HCT116 (cell line): ENCODE measurements around the gene KIF7. TPM values are rescaled to one million over a fixed set of nuclear protein-coding genes. Genes with fewer than 3 reads are reported as not detected.

Source experiments
- ATAC-seq: fragments of 200-7000 bp; cut with Tn5 transposase; 2 replicates; pipeline ENCODE4 v1.9.1; 2020; ENCODE audit warnings: mild to moderate bottlenecking, moderate library complexity
- BruUV-seq: library from RNA; stranded (reverse); fragments of 400-500 nt; replicated peaks from 2 replicates; lab custom pipeline; 2021; lab: Mats Ljungman, UMichigan
- CTCF ChIA-PET: fragments of 300-600 bp; sonication (Branson Sonifier 250); formaldehyde crosslinking; loops from one replicate; lab custom pipeline; 2021; ENCODE audit warnings: antibody characterized with exemption; lab: Charles Lee
- POLR2A ChIA-PET: fragments of 300-600, 350-600 bp; sonication (Branson Sonifier 250); formaldehyde crosslinking; loops from one replicate; lab custom pipeline; 2021; ENCODE audit warnings: antibody characterized with exemption; lab: Charles Lee
- RAD21 ChIA-PET, 2 experiments: fragments of 300-600 bp; sonication (Branson Sonifier 250); formaldehyde crosslinking; loops; one replicate each; lab custom pipeline; 2023; ENCODE audit warnings: low total read pairs in 2 of 2; ENCODE audit not compliant: uncharacterized antibody in 2 of 2, unreplicated experiment in 2 of 2, low non-redundant PET in 1 of 2; lab: Charles Lee
- DNase-seq: peaks from one replicate; pipeline ENCODE4 v3.0.0-alpha.2; 2010; ENCODE audit warnings: low read depth, low spot score
- H2AFZ ChIP-seq: fragments of 200-600 bp; shearing (Covaris generic), sonication (generic); 2 replicates; pipeline ENCODE4 v1.6.1; 2017; ENCODE audit warnings: low read depth, mixed run types, mixed read lengths, antibody characterized with exemption, low read length; ENCODE audit not compliant: poor library complexity, severe bottlenecking
- H3K27ac ChIP-seq: 2 replicates; pipeline ENCODE4 v1.5.1; 2012; ENCODE audit warnings: low read depth, low read length
- H3K27me3 ChIP-seq: fragments of 200-600 bp; sonication (generic); 2 replicates; pipeline ENCODE4 v1.6.1; 2016; ENCODE audit warnings: mixed run types, low read length, mixed read lengths; ENCODE audit not compliant: insufficient read depth
- H3K36me3 ChIP-seq, 2 experiments: fragments of 200-500 bp in 1 of 2; fragments of 200-600 bp in 1 of 2; sonication (Bioruptor generic) in 1 of 2; sonication (generic) in 1 of 2; 2 replicates each; pipeline versions ENCODE4 v1.5.1 to v1.6.1; 2014 to 2016; ENCODE audit warnings: low read length in 2 of 2, inconsistent platforms in 1 of 2, mixed read lengths in 1 of 2, mixed run types in 1 of 2; ENCODE audit not compliant: insufficient read depth in 2 of 2, control insufficient read depth in 1 of 2
- H3K4me1 ChIP-seq, 2 experiments: fragments of 200-600 bp in 1 of 2; sonication (generic) in 1 of 2; 2 replicates each; pipeline versions ENCODE4 v1.5.1 to v1.6.1; 2012 to 2017; ENCODE audit warnings: low read length in 2 of 2, inconsistent platforms in 1 of 2, mild to moderate bottlenecking in 1 of 2, mixed read lengths in 1 of 2, mixed run types in 1 of 2, moderate library complexity in 1 of 2; ENCODE audit not compliant: insufficient read depth in 2 of 2, control insufficient read depth in 1 of 2
- H3K4me2 ChIP-seq: fragments of 200-600 bp; sonication (generic); 2 replicates; pipeline ENCODE4 v1.6.1; 2017; ENCODE audit warnings: mixed run types, low read length, mixed read lengths
- H3K4me3 ChIP-seq, 2 experiments: fragments of 200-600 bp in 1 of 2; sonication (generic) in 1 of 2; replicated peaks in 1 of 2; 2 replicates each; pipeline ENCODE4 v1.5.1; 2011 to 2016; ENCODE audit warnings: low read length in 2 of 2, control low read depth in 1 of 2, low read depth in 1 of 2, mild to moderate bottlenecking in 1 of 2, mixed read lengths in 1 of 2, mixed run types in 1 of 2
- H3K79me2 ChIP-seq: fragments of 200-600 bp; sonication (generic); 2 replicates; pipeline ENCODE4 v1.6.1; 2017; ENCODE audit warnings: mild to moderate bottlenecking, mixed run types, low read length, moderate library complexity, mixed read lengths; ENCODE audit not compliant: insufficient read depth
- H3K9ac ChIP-seq: fragments of 200-600 bp; sonication (generic); 2 replicates; pipeline ENCODE4 v1.6.1; 2016; ENCODE audit warnings: low read length, mixed read lengths
- H3K9me2 ChIP-seq: fragments of 200-600 bp; sonication (generic), shearing (Covaris generic); 2 replicates; pipeline ENCODE4 v1.6.1; 2017; ENCODE audit warnings: mixed run types, mild to moderate bottlenecking, moderate library complexity; ENCODE audit not compliant: insufficient read depth
- H3K9me3 ChIP-seq, 2 experiments: fragments of 200-500 bp in 1 of 2; fragments of 200-600 bp in 1 of 2; sonication (Bioruptor generic) in 1 of 2; sonication (generic) in 1 of 2; 2 replicates each; pipeline ENCODE4 v1.6.1; 2014 to 2017; ENCODE audit warnings: low read length in 2 of 2, mixed read lengths in 2 of 2, inconsistent platforms in 1 of 2, low read depth in 1 of 2, mild to moderate bottlenecking in 1 of 2, mixed run types in 1 of 2, moderate library complexity in 1 of 2; ENCODE audit not compliant: control insufficient read depth in 1 of 2, insufficient read depth in 1 of 2
- H4K20me1 ChIP-seq: fragments of 200-600 bp; sonication (generic), shearing (Covaris generic); 2 replicates; pipeline ENCODE4 v1.6.1; 2017; ENCODE audit warnings: mixed run types, mild to moderate bottlenecking, moderate library complexity; ENCODE audit not compliant: insufficient read depth
- CBX3 ChIP-seq: IDR thresholded peaks from 2 replicates; pipeline ENCODE4 v1.6.1; 2012; ENCODE audit warnings: low read depth
- CEBPB ChIP-seq: IDR thresholded peaks from 2 replicates; pipeline ENCODE4 v1.6.1; 2012; ENCODE audit warnings: low read depth
- CTCF ChIP-seq, 3 experiments: fragments of 200-600 bp in 1 of 3; sonication (generic) in 1 of 3; IDR thresholded peaks in 2 of 3; conservative IDR thresholded peaks in 1 of 3; 2 replicates each; pipeline ENCODE4 v1.5.1; 2012 to 2017; ENCODE audit warnings: low read depth in 2 of 3, low read length in 2 of 3, antibody characterized with exemption in 1 of 3, borderline replicate concordance in 1 of 3, control low read depth in 1 of 3, mild to moderate bottlenecking in 1 of 3, mixed read lengths in 1 of 3, mixed run types in 1 of 3, moderate library complexity in 1 of 3; ENCODE audit not compliant: insufficient read depth in 1 of 3
- ELF1 ChIP-seq: IDR thresholded peaks from 2 replicates; pipeline ENCODE4 v1.6.1; 2012; ENCODE audit warnings: low read depth, borderline replicate concordance
- EZH2 ChIP-seq: fragments of 200-600 bp; sonication (generic); IDR thresholded peaks from 2 replicates; pipeline ENCODE4 v1.6.1; 2017; ENCODE audit warnings: antibody characterized with exemption, mixed run types
- EZH2phosphoT487 ChIP-seq: fragments of 200-600 bp; IDR thresholded peaks from 2 replicates; pipeline ENCODE4 v1.6.1; 2018; ENCODE audit warnings: antibody characterized with exemption, borderline replicate concordance
- REST ChIP-seq: IDR thresholded peaks from 2 replicates; pipeline ENCODE4 v1.6.1; 2012; ENCODE audit warnings: low read depth
- SIN3A ChIP-seq: IDR thresholded peaks from 2 replicates; pipeline ENCODE4 v1.6.1; 2012; ENCODE audit warnings: low read depth
- SP1 ChIP-seq: IDR thresholded peaks from 2 replicates; pipeline ENCODE4 v1.6.1; 2012; ENCODE audit warnings: low read depth
- YY1 ChIP-seq: IDR thresholded peaks from 2 replicates; pipeline ENCODE4 v1.6.1; 2011; ENCODE audit warnings: low read length, low read depth, moderate library complexity, mild to moderate bottlenecking; ENCODE audit not compliant: insufficient replicate concordance; ENCODE audit errors: extremely low read depth
- ZBTB33 ChIP-seq: IDR thresholded peaks from 2 replicates; pipeline ENCODE4 v1.6.1; 2011; ENCODE audit warnings: mild to moderate bottlenecking, low read length, moderate library complexity; ENCODE audit not compliant: insufficient replicate concordance; ENCODE audit errors: extremely low read depth
- intact Hi-C: fragments of 100-400 bp; cut with micrococcal nuclease; formaldehyde crosslinking; loops from 2 replicates; pipeline ENCODE4 v1.10.0; 2022
- total RNA-seq: library from RNA; stranded (reverse); gene quantifications from one replicate; pipeline ENCODE4 v1.2.1, GENCODE V29; 2021; ENCODE audit not compliant: unreplicated experiment

KIF7 gene
- total RNA-seq, 1 experiment from 2014 or later: 0.12 TPM

GRCh38 chr15:89664441-89665350 is 9.4 kb upstream of the KIF7 start:
- no TSS peak for BruUV-seq
- no peak for ATAC-seq
- no peak overlapping the region for H2AFZ ChIP-seq
- H3K27ac ChIP-seq: no peak overlapping the region
- RAD21 ChIA-PET: no interaction called here
- POLR2A ChIA-PET: no interaction called here
- no peaks in the 10 kb centered on the region for H3K36me3 ChIP-seq
- H3K4me1 ChIP-seq: peaks cover 0 to 5% of the 10 kb centered on the region in 2 experiments; a peak in 1 of 4 replicates
- no peaks in the 10 kb centered on the region for H3K9me3 ChIP-seq
- H3K79me2 ChIP-seq: no peaks in the 10 kb centered on the region
- no peak overlapping the region for H3K4me2 ChIP-seq
- no peak for TF ChIP-seq CBX3
- TF ChIP-seq SIN3A: no peak
- TF ChIP-seq CTCF (IDR thresholded peaks at IDR 0.05 in 2 of 3, conservative IDR thresholded peaks at IDR 0.05 in 1 of 3; ENCODE audit: borderline replicate concordance in 1 of 3, insufficient read depth in 1 of 3, low read depth in 2 of 3, low read length in 2 of 3): no peak
- no peak for TF ChIP-seq ELF1
- TF ChIP-seq CEBPB: no peak
- no peak for TF ChIP-seq YY1
- no peak for TF ChIP-seq EZH2
- no peak for TF ChIP-seq EZH2phosphoT487
- TF ChIP-seq REST: no peak
- TF ChIP-seq ZBTB33: no peak
- no peak for TF ChIP-seq SP1
- TF ChIP-seq, all 23 proteins: peak for 0
- no peak for DNase-seq
- intact Hi-C loops: no loop called here
- Histone ChIP-seq H3K9ac (no peak overlapping the region), H3K9me2 (no peaks in the 10 kb centered on the region), H3K4me3 (no peak overlapping the region), H3K27me3 (no peaks in the 10 kb centered on the region), H4K20me1 (no peaks in the 10 kb centered on the region)
- CTCF ChIA-PET: interaction anchor here (3.4 kb wide), 1 partner anchor 9 kb away, joined by 14 read pairs; no protein-coding TSS in a partner anchor
